SJCRH30 (cell line): ENCODE measurements around the gene EYA2. TPM values are rescaled to one million over a fixed set of nuclear protein-coding genes. Genes with fewer than 3 reads are reported as not detected.
"Not testable (repeated sequence)": the region's sequence is repeated elsewhere in the genome, so short reads cannot be mapped to it uniquely, and the experiment has no call there.

ENCODE experiments used
- DNase-seq, 2 experiments: peaks; one replicate each; pipeline ENCODE4 v3.0.0-alpha.2; 2015 to 2020
- H3K27ac ChIP-seq: fragments of 250-450 bp; sonication (Bioruptor Pico); 2 replicates; pipeline ENCODE4 v1.5.1; 2020; ENCODE audit warnings: mild to moderate bottlenecking, moderate library complexity
- H3K27me3 ChIP-seq: fragments of 250-450 bp; sonication (Bioruptor Pico); 2 replicates; pipeline ENCODE4 v1.5.1; 2020; ENCODE audit warnings: mild to moderate bottlenecking, moderate library complexity
- H3K36me3 ChIP-seq: fragments of 250-450 bp; sonication (Bioruptor Pico); 2 replicates; pipeline ENCODE4 v1.5.1; 2020; ENCODE audit warnings: mild to moderate bottlenecking, moderate library complexity
- H3K4me1 ChIP-seq: fragments of 250-450 bp; sonication (Bioruptor Pico); 2 replicates; pipeline ENCODE4 v1.5.1; 2020; ENCODE audit warnings: mild to moderate bottlenecking, moderate library complexity
- H3K4me3 ChIP-seq: fragments of 250-450 bp; sonication (Bioruptor Pico); 2 replicates; pipeline ENCODE4 v1.5.1; 2020; ENCODE audit warnings: mild to moderate bottlenecking, moderate library complexity
- H3K9me3 ChIP-seq: fragments of 250-450 bp; sonication (Bioruptor Pico); replicated peaks from 2 replicates; pipeline ENCODE4 v1.5.1; 2020; ENCODE audit warnings: mild to moderate bottlenecking, moderate library complexity
- total RNA-seq: library from RNA; depleted of rRNA; stranded (reverse); fragments of >200 nt; shearing (Covaris generic); gene quantifications from 2 replicates; pipeline ENCODE4 v1.2.3, GENCODE V29; 2014

EYA2 gene
- total RNA-seq, 1 experiment from 2014 or later, result 63.2 TPM

- no peaks in the 10 kb centered on the region for H3K36me3 ChIP-seq
- H3K27ac ChIP-seq, result no peak overlapping the region
- no peak overlapping the region for H3K4me3 ChIP-seq
- peaks cover 4% of the 10 kb centered on the region; the same call in 1 of the 2 replicates for H3K9me3 ChIP-seq
- no peaks in the 10 kb centered on the region for H3K27me3 ChIP-seq
- H3K4me1 ChIP-seq, result no peaks in the 10 kb centered on the region
- DNase-seq, result no peak
Measured at GRCh38 chr20:46946181-46946624, 51.6 kb downstream of the EYA2 start.

DNA sequence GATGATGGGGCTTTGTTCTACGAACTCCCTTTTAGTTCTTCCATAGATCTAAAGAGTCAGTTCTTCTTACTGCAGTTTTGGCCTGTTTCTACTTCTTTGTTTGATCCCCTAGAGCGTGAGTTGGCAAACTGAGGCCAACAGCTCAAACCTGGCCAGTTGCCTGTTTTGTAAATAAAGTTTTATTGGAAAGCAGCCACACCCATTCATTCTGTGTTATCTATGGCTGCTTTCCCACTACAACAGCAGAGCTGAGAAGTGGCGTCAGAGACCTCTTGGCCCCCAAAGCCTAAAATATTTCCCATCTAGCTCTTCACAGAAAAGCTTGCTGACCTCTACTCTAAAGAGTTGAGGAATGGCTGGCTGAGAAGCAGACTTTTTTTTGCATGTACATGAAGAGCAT, 52.2 kb downstream of the EYA2 start:
- Histone ChIP-seq H3K4me1 (no peaks in the 10 kb centered on the region), H3K4me3 (no peak overlapping the region), H3K9me3 (peaks cover 4% of the 10 kb centered on the region; the same call in 1 of the 2 replicates), H3K36me3 (no peaks in the 10 kb centered on the region), H3K27ac (no peak overlapping the region), H3K27me3 (no peaks in the 10 kb centered on the region)
- no peak for DNase-seq

DNA sequence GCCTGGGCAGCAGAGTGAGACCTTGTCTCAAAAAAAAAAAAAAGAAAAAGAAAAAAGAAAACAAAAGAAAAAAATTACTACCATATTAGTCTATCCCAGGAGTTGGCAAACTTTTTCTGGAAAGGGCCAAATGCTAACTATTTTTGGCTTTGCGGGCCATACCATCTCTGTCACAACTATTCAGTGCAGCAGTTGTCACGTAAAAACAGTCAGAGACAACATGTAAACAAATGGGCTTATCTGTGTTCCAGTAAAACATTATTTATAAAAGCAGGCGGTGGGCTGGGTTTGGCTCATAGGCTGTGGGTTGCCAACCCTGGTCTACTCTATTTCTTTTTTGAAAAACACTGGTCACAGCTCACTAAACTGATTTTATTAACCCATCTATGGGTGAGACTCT, 53.4 kb downstream of the EYA2 start:
- no peak overlapping the region for H3K4me3 ChIP-seq
- no peaks in the 10 kb centered on the region for H3K36me3 ChIP-seq
- H3K27me3 ChIP-seq, result no peaks in the 10 kb centered on the region
- peaks cover 4% of the 10 kb centered on the region; the same call in 1 of the 2 replicates for H3K9me3 ChIP-seq
- H3K27ac ChIP-seq, result no peak overlapping the region
- H3K4me1 ChIP-seq, result no peaks in the 10 kb centered on the region
- DNase-seq, result no peak

DNA sequence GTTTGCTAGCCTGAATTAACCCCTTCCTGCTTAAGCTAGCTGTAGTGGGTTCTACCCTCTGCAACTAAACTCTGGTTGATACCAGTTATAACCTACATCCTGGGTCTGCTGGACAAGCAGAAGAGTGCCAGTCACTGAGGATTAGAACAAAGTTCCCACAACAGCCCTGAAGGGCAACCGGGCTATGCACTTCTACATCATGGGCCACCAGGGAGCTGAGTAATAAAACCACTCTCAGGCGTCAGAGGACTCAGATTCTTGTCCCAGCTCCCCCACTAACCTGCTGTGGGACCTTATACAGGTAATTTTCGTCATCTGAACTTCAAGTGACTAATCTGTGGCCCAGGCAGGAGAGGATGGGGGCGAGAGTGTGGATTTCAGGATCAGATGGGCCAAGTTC, 56.8 kb downstream of the EYA2 start:
- H3K4me1 ChIP-seq, result peaks cover 12% of the 10 kb centered on the region
- no peaks in the 10 kb centered on the region for H3K36me3 ChIP-seq
- H3K27me3 ChIP-seq, result no peaks in the 10 kb centered on the region
- no peak overlapping the region for H3K27ac ChIP-seq
- no peak for DNase-seq
- no peak overlapping the region for H3K4me3 ChIP-seq
- H3K9me3 ChIP-seq, result peaks cover 10% of the 10 kb centered on the region

- no peaks in the 10 kb centered on the region for H3K27me3 ChIP-seq
- no peak overlapping the region for H3K4me3 ChIP-seq
- H3K9me3 ChIP-seq, result peaks cover 14% of the 10 kb centered on the region
- H3K27ac ChIP-seq, result no peak overlapping the region
- peaks cover 12% of the 10 kb centered on the region for H3K4me1 ChIP-seq
- DNase-seq, result no peak
- no peaks in the 10 kb centered on the region for H3K36me3 ChIP-seq
Measured at GRCh38 chr20:46951840-46952497, 57.3 kb downstream of the EYA2 start.

GRCh38 chr20:46953596-46953995, 59.0 kb downstream of the EYA2 start:
- no peak for DNase-seq
- Histone ChIP-seq H3K36me3 (no peaks in the 10 kb centered on the region), H3K27ac (peak overlapping the region; percentile 61)

DNA sequence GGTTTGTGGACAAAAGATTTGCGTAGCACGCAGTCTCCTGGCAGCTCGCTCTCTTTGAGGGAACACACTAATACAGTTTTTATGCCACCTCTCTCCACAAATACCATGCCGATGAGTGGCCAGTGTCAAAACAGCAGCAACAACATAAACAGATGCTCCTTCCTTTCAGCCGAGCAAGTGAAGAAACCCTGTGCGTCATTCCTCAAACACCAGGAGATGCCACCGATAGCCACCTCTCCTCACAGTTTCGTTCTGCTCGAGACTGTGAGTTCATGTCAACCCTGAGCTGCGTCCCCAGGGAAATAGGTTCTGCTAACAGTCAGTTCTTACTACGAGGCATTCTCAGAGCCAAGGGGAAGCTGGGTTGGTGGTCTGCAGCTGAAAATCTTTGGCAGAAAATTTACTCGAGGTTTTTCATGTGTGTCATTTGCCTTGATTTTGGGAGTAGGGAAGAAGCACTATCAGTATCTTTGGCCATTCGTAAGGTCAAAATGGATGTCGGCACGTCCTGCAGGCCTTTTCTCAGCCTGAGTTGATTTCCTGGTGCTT, 59.9 kb downstream of the EYA2 start:
- Histone ChIP-seq H3K4me3 (peak overlapping the region; percentile 25), H3K27ac (peak overlapping the region; percentile 61), H3K4me1 (peaks cover 19% of the 10 kb centered on the region), H3K9me3 (peaks cover 14% of the 10 kb centered on the region), H3K27me3 (no peaks in the 10 kb centered on the region), H3K36me3 (no peaks in the 10 kb centered on the region)
- peak; percentile 81 to 83 for DNase-seq

More at GRCh38 chr20:46953596-46953995, 59.0 kb downstream of the EYA2 start:
- H3K9me3 ChIP-seq, result peaks cover 14% of the 10 kb centered on the region
- H3K4me3 ChIP-seq, result no peak overlapping the region
- H3K27me3 ChIP-seq, result no peaks in the 10 kb centered on the region
- H3K4me1 ChIP-seq, result peaks cover 12% of the 10 kb centered on the region

- H3K27ac ChIP-seq, result no peak overlapping the region
Measured at GRCh38 chr20:46955601-46956556, 61.2 kb downstream of the EYA2 start.

DNA sequence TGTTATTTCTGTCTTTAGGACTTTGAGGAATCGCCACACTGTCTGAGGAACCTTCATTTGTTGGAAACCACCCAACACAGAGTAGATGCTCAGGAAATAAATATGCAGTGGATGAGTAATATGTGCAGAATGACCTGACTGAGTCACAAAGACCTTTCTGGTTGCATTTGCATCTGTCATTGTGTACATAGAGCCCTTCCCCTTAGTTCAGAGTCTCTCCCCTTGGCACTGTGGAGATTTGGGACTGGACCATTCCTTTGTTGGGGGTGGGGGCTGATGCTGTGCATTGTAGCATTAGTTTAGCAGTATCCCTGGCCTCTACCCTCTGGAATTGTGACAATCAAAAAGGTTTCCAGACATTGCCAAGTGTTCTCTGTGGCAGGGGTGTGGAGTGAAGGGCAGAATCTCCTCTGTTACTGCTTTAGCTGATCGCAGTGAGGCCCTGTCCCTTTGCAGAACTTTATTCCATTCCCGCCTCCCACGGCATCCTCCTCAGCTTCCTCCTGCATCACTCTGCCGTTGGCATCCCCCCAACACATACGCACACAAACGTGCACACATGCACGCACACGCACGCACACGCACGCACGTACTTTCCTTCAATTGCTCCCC, 64.5 kb downstream of the EYA2 start:
- DNase-seq, result peak; percentile 31 to 45
- Histone ChIP-seq H3K27ac (no peak overlapping the region; the same call in 1 of the 2 replicates), H3K4me1 (peaks cover 40% of the 10 kb centered on the region), H3K9me3 (peaks cover 14% of the 10 kb centered on the region), H3K27me3 (no peaks in the 10 kb centered on the region), H3K4me3 (no peak overlapping the region), H3K36me3 (no peaks in the 10 kb centered on the region; the same call in 1 of the 2 replicates)

More at GRCh38 chr20:46955601-46956556, 61.2 kb downstream of the EYA2 start:
- peaks cover 14% of the 10 kb centered on the region for H3K9me3 ChIP-seq
- no peaks in the 10 kb centered on the region for H3K36me3 ChIP-seq
- no peak for DNase-seq
- H3K4me3 ChIP-seq, result no peak overlapping the region
- peaks cover 29% of the 10 kb centered on the region for H3K4me1 ChIP-seq
- no peaks in the 10 kb centered on the region for H3K27me3 ChIP-seq

GRCh38 chr20:46959821-46960220, 65.2 kb downstream of the EYA2 start:
- DNase-seq, result no peak
- peak overlapping the region; percentile 80 for H3K27ac ChIP-seq
- H3K4me3 ChIP-seq, result no peak overlapping the region
- peaks cover 14% of the 10 kb centered on the region for H3K9me3 ChIP-seq
- no peaks in the 10 kb centered on the region for H3K27me3 ChIP-seq
- no peaks in the 10 kb centered on the region; the same call in 1 of the 2 replicates for H3K36me3 ChIP-seq
- peaks cover 38% of the 10 kb centered on the region for H3K4me1 ChIP-seq

- H3K9me3 ChIP-seq, result peaks cover 14% of the 10 kb centered on the region
- H3K27ac ChIP-seq, result peak overlapping the region; percentile 80
- DNase-seq, result peak; percentile 74 to 88
- H3K4me1 ChIP-seq, result peaks cover 38% of the 10 kb centered on the region
- no peaks in the 10 kb centered on the region for H3K27me3 ChIP-seq
- no peaks in the 10 kb centered on the region; the same call in 1 of the 2 replicates for H3K36me3 ChIP-seq
- H3K4me3 ChIP-seq, result no peak overlapping the region
Measured at GRCh38 chr20:46960536-46960935, 65.9 kb downstream of the EYA2 start.

GRCh38 chr20:46961968-46962367, 67.3 kb downstream of the EYA2 start:
- H3K9me3 ChIP-seq, H3K27me3 ChIP-seq, H3K27ac ChIP-seq, H3K4me3 ChIP-seq, DNase-seq, H3K36me3 ChIP-seq: not testable (repeated sequence)
- peaks cover 38% of the 10 kb centered on the region for H3K4me1 ChIP-seq

DNA sequence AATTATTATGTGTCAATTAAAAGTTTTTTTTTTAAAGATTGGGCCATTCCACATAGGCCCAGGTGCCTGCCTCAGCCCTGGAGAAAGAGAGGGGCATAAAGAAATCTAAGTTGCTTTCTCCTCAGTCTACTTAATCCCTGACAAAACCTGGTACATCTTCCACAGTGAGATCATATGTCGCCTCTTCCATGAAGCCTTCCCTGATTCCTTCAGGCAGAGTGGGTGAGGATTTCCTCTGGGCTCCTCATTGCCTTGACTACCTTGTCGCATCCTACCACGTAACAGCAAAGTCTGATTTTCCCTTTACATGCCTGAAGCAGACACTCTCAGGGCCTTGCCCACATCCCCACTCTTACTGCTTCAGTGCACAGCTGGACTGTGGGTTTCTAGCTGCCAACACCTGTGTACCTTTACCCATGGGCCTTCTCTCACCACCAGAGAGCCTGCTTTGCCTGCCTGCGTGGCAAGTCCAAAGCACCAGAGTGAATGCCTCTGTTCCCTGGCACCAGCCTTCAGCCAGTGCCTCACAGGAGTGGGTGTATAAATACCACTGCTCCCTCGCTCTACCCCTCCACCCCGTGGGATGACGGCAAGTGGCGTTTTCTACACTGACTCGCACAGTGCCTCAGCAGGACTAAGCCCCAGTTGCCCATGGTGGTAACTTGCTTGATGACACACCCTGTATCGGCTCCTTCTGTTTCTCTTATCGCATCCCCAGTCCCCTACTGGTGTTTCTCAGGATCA, 68.0 kb downstream of the EYA2 start:
- DNase-seq, result no peak
- H3K27ac ChIP-seq, result peak overlapping the region; percentile 50
- H3K9me3 ChIP-seq, result no peaks in the 10 kb centered on the region
- peaks cover 42% of the 10 kb centered on the region for H3K4me1 ChIP-seq
- H3K36me3 ChIP-seq, result no peaks in the 10 kb centered on the region; the same call in 1 of the 2 replicates
- H3K4me3 ChIP-seq, result no peak overlapping the region
- H3K27me3 ChIP-seq, result no peaks in the 10 kb centered on the region

DNA sequence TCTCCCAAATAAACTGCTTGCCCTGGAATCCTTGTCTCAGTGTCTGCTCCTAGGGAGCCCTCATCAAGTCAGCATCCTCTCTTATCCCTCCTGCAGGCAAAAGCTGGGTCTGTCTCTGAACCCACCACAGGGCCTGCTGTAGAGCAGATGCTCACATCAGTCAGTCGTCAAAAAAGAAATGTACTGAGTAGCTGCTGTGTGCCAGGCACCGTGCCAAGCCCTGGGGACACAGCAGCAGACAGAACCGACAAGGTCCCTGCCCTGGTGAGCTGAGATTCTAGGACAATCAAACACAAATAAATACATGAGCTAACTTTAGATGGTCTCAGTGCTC, 68.5 kb downstream of the EYA2 start:
- Histone ChIP-seq H3K27ac (peak overlapping the region; percentile 50), H3K36me3 (no peaks in the 10 kb centered on the region; the same call in 1 of the 2 replicates), H3K4me3 (no peak overlapping the region), H3K27me3 (no peaks in the 10 kb centered on the region), H3K9me3 (no peaks in the 10 kb centered on the region), H3K4me1 (peaks cover 45% of the 10 kb centered on the region)
- peak; percentile 93 to 97 for DNase-seq
